ENCODE data around the gene KCNA1. TPM values are rescaled to one million over a fixed set of nuclear protein-coding genes. Genes with fewer than 3 reads are reported as not detected.

Gene KCNA1
- total RNA-seq, 1 experiment from 2014 or later, result not detected

- DNase-seq (ENCODE audit: low read depth, low spot score) (no peak), ATAC-seq (no peak)
- ChIA-PET POLR2A (no interaction called here), CTCF (interaction anchor here (1.2 kb wide), 1 partner anchor 23 kb away, joined by 3 read pairs; no protein-coding TSS in a partner anchor)
- H3K36me3 ChIP-seq (ENCODE audit: control insufficient read depth, insufficient read depth, low read length), result no peaks in the 10 kb centered on the region
- TF ChIP-seq POLR2AphosphoS5 (IDR thresholded peaks at IDR 0.05; ENCODE audit: low read depth, low read length) (no peak), CTCF (IDR thresholded peaks at IDR 0.05) (no peak), TCF7L2 (IDR thresholded peaks at IDR 0.05; ENCODE audit: low read depth, low read length) (no peak), SIN3A (IDR thresholded peaks at IDR 0.05; ENCODE audit: borderline replicate concordance, insufficient read depth, low read depth, low read length) (no peak), REST (IDR thresholded peaks at IDR 0.05; ENCODE audit: insufficient read depth in 1 of 2, low read depth in 2 of 2, low read length in 1 of 2) (no peak)
- in situ Hi-C loops (cut with HindIII; ENCODE audit: low pct_unique_long_range_greater_than_20kb, low sequenced_read_pairs), result no loop called here
- intact Hi-C loops (cut with micrococcal nuclease; ENCODE audit: unreplicated experiment), result no loop called here
- no peaks in the 10 kb centered on the region for H3K9me3 ChIP-seq (ENCODE audit: control insufficient read depth, insufficient read depth, low read depth, low read length)
- H3K4me1 ChIP-seq (ENCODE audit: control insufficient read depth, insufficient read depth, low read length), result no peaks in the 10 kb centered on the region
- no TSS peak for BruUV-seq (replicated peaks)
- no peaks in the 10 kb centered on the region for H3K27me3 ChIP-seq (ENCODE audit: control insufficient read depth, insufficient read depth, low read length)
- H3K4me3 ChIP-seq (ENCODE audit: low read depth in 2 of 2, low read length in 2 of 2), result no peak overlapping the region
- no peak overlapping the region for H3K27ac ChIP-seq (ENCODE audit: low read length)
These were observed 49.7 kb downstream of the KCNA1 start for GRCh38 chr12:4959381-4959780.

DNA sequence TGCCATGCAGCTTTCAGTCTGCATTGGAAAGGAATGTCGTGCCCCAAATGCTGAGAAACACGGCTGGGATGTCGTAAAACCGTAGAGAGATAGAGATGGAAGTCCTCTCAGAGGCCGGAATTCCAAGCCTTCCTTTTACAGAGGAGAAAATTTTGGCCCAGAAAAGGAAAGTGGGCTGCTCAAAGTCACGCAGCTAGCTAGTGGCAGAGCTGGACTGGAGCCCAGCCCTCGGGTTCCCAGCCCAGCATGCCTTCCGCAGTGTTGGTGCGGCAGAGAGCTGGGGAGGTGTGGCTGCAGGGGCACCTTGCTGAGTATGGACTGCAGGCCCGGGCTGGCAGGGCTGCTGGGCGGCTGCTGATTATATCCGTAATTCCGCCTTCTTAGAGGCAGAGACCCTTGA lies 50.3 kb downstream of the KCNA1 start:
- in situ Hi-C loops (cut with HindIII; ENCODE audit: low pct_unique_long_range_greater_than_20kb, low sequenced_read_pairs) (no loop called here), intact Hi-C loops (cut with micrococcal nuclease; ENCODE audit: unreplicated experiment) (no loop called here)
- no peaks in the 10 kb centered on the region for H3K9me3 ChIP-seq (ENCODE audit: control insufficient read depth, insufficient read depth, low read depth, low read length)
- no TSS peak for BruUV-seq (replicated peaks)
- DNase-seq (ENCODE audit: low read depth, low spot score), result no peak
- no peak for TF ChIP-seq SIN3A (IDR thresholded peaks at IDR 0.05; ENCODE audit: borderline replicate concordance, insufficient read depth, low read depth, low read length)
- no peak for TF ChIP-seq CTCF (IDR thresholded peaks at IDR 0.05)
- TF ChIP-seq REST (IDR thresholded peaks at IDR 0.05; ENCODE audit: insufficient read depth in 1 of 2, low read depth in 2 of 2, low read length in 1 of 2), result no peak
- TF ChIP-seq POLR2AphosphoS5 (IDR thresholded peaks at IDR 0.05; ENCODE audit: low read depth, low read length), result no peak
- no peak for TF ChIP-seq TCF7L2 (IDR thresholded peaks at IDR 0.05; ENCODE audit: low read depth, low read length)
- no peaks in the 10 kb centered on the region for H3K27me3 ChIP-seq (ENCODE audit: control insufficient read depth, insufficient read depth, low read length)
- no peak for ATAC-seq
- H3K4me1 ChIP-seq (ENCODE audit: control insufficient read depth, insufficient read depth, low read length), result no peaks in the 10 kb centered on the region
- H3K4me3 ChIP-seq (ENCODE audit: low read depth in 2 of 2, low read length in 2 of 2), result no peak overlapping the region
- H3K36me3 ChIP-seq (ENCODE audit: control insufficient read depth, insufficient read depth, low read length), result no peaks in the 10 kb centered on the region
- H3K27ac ChIP-seq (ENCODE audit: low read length), result no peak overlapping the region
- POLR2A ChIA-PET, result no interaction called here
- CTCF ChIA-PET, result no interaction called here

Measured in Panc1 (cell line).